Erythroblast (primary cell): ENCODE results near the gene KIF21B.

Experiments used
- GATA1 ChIP-seq: IDR thresholded peaks from 2 replicates; pipeline ENCODE4 v1.6.1; 2011; ENCODE audit warnings: low read depth, mild to moderate bottlenecking, control low read depth, low read length, moderate library complexity
- POLR2A ChIP-seq: IDR thresholded peaks from 2 replicates; pipeline ENCODE4 v1.6.1; 2011; ENCODE audit warnings: mild to moderate bottlenecking, low read length

- TF ChIP-seq POLR2A (no peak), GATA1 (no peak)
These were observed 36.5 kb upstream of the KIF21B start for GRCh38 chr1:201059871-201060555.
